ENCODE results near the gene LCNL1.
A peak's percentile ranks its signal among the peaks of the same experiment; 100 is the strongest.

Gene LCNL1

GRCh38 chr9:136960212-136960937 lies 22.4 kb upstream of the LCNL1 start:
- no peak for DNase-seq (ENCODE audit: low spot score)

GRCh38 chr9:136960938-136961275 lies 21.9 kb upstream of the LCNL1 start:
- DNase-seq (ENCODE audit: low spot score) = no peak

- DNase-seq (ENCODE audit: low spot score) = no peak
Observed at GRCh38 chr9:136961279-136962065, 21.3 kb upstream of the LCNL1 start.

GRCh38 chr9:136962163-136962562 lies 20.6 kb upstream of the LCNL1 start:
- no peak for DNase-seq (ENCODE audit: low spot score)

GRCh38 chr9:136962701-136963248 lies 20.0 kb upstream of the LCNL1 start:
- DNase-seq (ENCODE audit: low spot score) = no peak

GRCh38 chr9:136963341-136963740 lies 19.5 kb upstream of the LCNL1 start:
- no peak for DNase-seq (ENCODE audit: low spot score)

GRCh38 chr9:136963751-136964150 lies 19.0 kb upstream of the LCNL1 start:
- DNase-seq (ENCODE audit: low spot score) = no peak

- peak; percentile 63 for DNase-seq (ENCODE audit: low spot score)
Observed at GRCh38 chr9:136964171-136964689, 18.6 kb upstream of the LCNL1 start.

- no peak for DNase-seq (ENCODE audit: low spot score)
Observed at GRCh38 chr9:136964833-136965422, 17.9 kb upstream of the LCNL1 start.

GRCh38 chr9:136965771-136966484 lies 16.9 kb upstream of the LCNL1 start:
- no peak for DNase-seq (ENCODE audit: low spot score)

GRCh38 chr9:136968333-136969127 lies 14.3 kb upstream of the LCNL1 start:
- no peak for DNase-seq (ENCODE audit: low spot score)

GRCh38 chr9:136969150-136969549 lies 13.6 kb upstream of the LCNL1 start:
- no peak for DNase-seq (ENCODE audit: low spot score)

GRCh38 chr9:136969774-136970173 lies 13.0 kb upstream of the LCNL1 start:
- DNase-seq (ENCODE audit: low spot score) = no peak

GRCh38 chr9:136970361-136970760 lies 12.4 kb upstream of the LCNL1 start:
- DNase-seq (ENCODE audit: low spot score) = no peak

GRCh38 chr9:136971746-136972145 lies 11.0 kb upstream of the LCNL1 start:
- DNase-seq (ENCODE audit: low spot score) = no peak

- DNase-seq (ENCODE audit: low spot score) = no peak
Observed at GRCh38 chr9:136972335-136972734, 10.5 kb upstream of the LCNL1 start.

GRCh38 chr9:136972743-136973142 lies 10.1 kb upstream of the LCNL1 start:
- no peak for DNase-seq (ENCODE audit: low spot score)

GRCh38 chr9:136973618-136974617 lies 8.9 kb upstream of the LCNL1 start:
- no peak for DNase-seq (ENCODE audit: low spot score)

- DNase-seq (ENCODE audit: low spot score) = no peak
Observed at GRCh38 chr9:136974817-136975535, 7.8 kb upstream of the LCNL1 start.

Measured in LoVo (cell line).